GM10847 (cell line): Measurements from ENCODE around the gene GLB1L2.

Source experiments
- POLR2A ChIP-seq: IDR thresholded peaks from 2 replicates; pipeline ENCODE4 v1.6.1; 2011; ENCODE audit not compliant: insufficient read length; ENCODE audit errors: extremely low read depth

The GLB1L2 gene

GRCh38 chr11:134357545-134357839 is 25.7 kb downstream of the GLB1L2 start:
- no peak for TF ChIP-seq POLR2A

GRCh38 chr11:134358165-134358855 is 26.5 kb downstream of the GLB1L2 start:
- no peak for TF ChIP-seq POLR2A

GRCh38 chr11:134358856-134359490 is 27.2 kb downstream of the GLB1L2 start:
- no peak for TF ChIP-seq POLR2A

- no peak for TF ChIP-seq POLR2A
Measured at GRCh38 chr11:134359646-134360045, 27.9 kb downstream of the GLB1L2 start.

GRCh38 chr11:134360050-134360835 is 28.5 kb downstream of the GLB1L2 start:
- TF ChIP-seq POLR2A = no peak

- TF ChIP-seq POLR2A = no peak
Measured at GRCh38 chr11:134361661-134362060, 29.9 kb downstream of the GLB1L2 start.

- TF ChIP-seq POLR2A = no peak
Measured at GRCh38 chr11:134362192-134362901, 30.6 kb downstream of the GLB1L2 start.

GRCh38 chr11:134363161-134363560 is 31.4 kb downstream of the GLB1L2 start:
- no peak for TF ChIP-seq POLR2A

GRCh38 chr11:134363592-134363991 is 31.8 kb downstream of the GLB1L2 start:
- TF ChIP-seq POLR2A = no peak

GRCh38 chr11:134364261-134364660 is 32.5 kb downstream of the GLB1L2 start:
- TF ChIP-seq POLR2A = no peak

- no peak for TF ChIP-seq POLR2A
Measured at GRCh38 chr11:134365011-134365925, 33.5 kb downstream of the GLB1L2 start.

- no peak for TF ChIP-seq POLR2A
Measured at GRCh38 chr11:134366254-134366653, 34.5 kb downstream of the GLB1L2 start.

GRCh38 chr11:134367781-134368180 is 36.0 kb downstream of the GLB1L2 start:
- no peak for TF ChIP-seq POLR2A

GRCh38 chr11:134369656-134370525 is 38.1 kb downstream of the GLB1L2 start:
- TF ChIP-seq POLR2A = no peak
